NB4 (cell line): ENCODE measurements around the gene KLK10.

Experiments
- POLR2A ChIP-seq: IDR thresholded peaks from 2 replicates; pipeline ENCODE4 v1.6.1; 2011; ENCODE audit warnings: mild to moderate bottlenecking; ENCODE audit not compliant: insufficient read length; ENCODE audit errors: extremely low read depth
- TF ChIP-seq, protein P1 (sequence below): IDR thresholded peaks from one replicate; pipeline ENCODE4 v1.5.1; 2012; ENCODE audit warnings: low read depth, low read length
- TF ChIP-seq, protein P2 (sequence below): IDR thresholded peaks from 2 replicates; pipeline ENCODE4 v1.6.1; 2011; ENCODE audit warnings: low read depth, low read length

DNA sequence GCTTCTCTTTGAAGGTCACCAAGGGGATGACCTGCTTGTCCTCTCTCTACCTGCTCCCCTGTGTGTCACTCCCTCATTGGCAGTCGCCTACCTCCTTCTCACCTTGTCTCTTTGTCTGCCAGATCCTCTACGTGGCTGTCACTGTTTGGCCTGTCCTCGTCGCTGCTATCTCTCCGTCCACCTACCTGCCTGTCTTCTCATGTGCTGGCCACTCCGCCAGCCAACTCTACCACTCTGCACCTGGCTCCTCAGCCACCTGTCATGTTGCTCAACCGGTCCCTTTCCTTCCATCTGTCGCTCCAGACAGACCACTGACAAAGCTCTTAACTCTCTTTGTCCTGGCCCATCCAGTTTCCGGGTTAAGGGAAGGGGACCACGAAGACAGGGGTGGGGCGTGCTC lies 15.2 kb upstream of the KLK10 start, which contains the start of gene KLK12:
- TF ChIP-seq, protein P1, sequence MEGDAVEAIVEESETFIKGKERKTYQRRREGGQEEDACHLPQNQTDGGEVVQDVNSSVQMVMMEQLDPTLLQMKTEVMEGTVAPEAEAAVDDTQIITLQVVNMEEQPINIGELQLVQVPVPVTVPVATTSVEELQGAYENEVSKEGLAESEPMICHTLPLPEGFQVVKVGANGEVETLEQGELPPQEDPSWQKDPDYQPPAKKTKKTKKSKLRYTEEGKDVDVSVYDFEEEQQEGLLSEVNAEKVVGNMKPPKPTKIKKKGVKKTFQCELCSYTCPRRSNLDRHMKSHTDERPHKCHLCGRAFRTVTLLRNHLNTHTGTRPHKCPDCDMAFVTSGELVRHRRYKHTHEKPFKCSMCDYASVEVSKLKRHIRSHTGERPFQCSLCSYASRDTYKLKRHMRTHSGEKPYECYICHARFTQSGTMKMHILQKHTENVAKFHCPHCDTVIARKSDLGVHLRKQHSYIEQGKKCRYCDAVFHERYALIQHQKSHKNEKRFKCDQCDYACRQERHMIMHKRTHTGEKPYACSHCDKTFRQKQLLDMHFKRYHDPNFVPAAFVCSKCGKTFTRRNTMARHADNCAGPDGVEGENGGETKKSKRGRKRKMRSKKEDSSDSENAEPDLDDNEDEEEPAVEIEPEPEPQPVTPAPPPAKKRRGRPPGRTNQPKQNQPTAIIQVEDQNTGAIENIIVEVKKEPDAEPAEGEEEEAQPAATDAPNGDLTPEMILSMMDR = no peak
- no peak for TF ChIP-seq POLR2A
- TF ChIP-seq, protein P2, sequence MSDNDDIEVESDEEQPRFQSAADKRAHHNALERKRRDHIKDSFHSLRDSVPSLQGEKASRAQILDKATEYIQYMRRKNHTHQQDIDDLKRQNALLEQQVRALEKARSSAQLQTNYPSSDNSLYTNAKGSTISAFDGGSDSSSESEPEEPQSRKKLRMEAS = no peak
